ENCODE data around the gene PAK1. TPM values are rescaled to one million over a fixed set of nuclear protein-coding genes. Genes with fewer than 3 reads are reported as not detected.

PAK1 gene
- total RNA-seq, 2 donors from 2014 or later = 104 to 123 TPM

DNA sequence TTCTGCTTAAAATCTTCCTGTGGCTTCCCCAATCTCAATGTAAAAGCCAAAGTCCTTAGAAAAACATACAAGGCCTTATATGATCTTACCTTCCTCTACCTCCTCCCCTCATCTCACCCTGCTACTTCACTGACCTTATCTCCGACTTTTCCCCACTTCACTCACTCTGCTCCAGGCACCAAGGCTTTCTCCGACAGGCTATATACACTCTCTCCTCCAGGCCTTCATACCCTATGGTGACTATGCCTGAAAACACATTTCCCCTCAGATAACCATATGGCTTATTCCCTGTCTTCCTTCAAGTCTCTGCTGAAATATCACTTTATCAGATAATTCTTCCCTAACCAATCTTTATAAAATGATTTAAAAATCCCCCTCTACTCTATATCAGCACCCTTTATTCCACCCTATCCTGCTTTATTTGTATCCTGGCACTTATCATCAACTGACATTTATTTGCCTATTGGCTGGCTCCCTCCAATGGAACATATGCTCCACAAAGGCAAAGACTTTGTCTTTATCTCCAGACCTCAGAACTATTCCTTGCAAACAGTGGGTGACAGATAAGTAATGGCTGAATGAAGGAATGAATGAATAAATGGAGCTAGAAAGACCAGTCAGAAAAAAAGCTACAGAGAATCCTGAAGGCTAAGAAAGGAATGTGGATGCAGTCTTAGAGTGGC, 52.7 kb downstream of the PAK1 start:
- intact Hi-C loops (cut with DNase I) = no loop called here
- H3K9ac ChIP-seq (ENCODE audit: low read depth in 2 of 2, low read length in 2 of 2) = no peak overlapping the region

DNA sequence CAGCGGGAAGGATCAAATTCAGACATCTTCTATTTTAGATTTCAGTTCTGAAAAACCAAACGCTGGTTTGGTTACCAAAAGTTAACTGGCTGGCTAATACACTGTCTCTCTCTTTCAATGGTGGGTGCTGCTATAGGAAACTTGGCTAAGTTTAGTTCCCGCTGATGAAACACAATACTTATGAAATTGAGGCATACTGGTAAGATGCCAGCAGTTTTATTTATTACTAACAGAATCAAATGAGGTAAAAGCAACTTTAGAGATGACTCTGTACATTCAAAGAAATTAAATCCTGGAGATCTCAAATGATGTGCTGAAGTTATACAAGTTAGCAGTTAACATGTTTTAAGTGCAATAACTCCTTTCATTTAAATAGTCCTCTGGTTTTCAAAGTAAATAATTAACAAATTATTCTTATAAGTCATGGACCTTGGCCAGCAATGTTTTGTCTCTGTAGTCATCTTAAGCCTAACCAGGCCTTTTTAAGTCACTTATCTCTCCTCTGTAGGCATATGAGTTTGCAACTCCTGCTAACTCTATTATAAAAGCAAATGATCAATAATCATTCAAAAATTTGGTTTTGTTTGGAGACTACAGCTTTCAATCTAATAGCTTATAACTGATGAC, 54.8 kb downstream of the PAK1 start:
- intact Hi-C loops (cut with DNase I) = no loop called here
- Histone ChIP-seq H3K27me3 (no peaks in the 10 kb centered on the region), H3K4me3 (no peak overlapping the region), H3K36me3 (no peaks in the 10 kb centered on the region), H3K27ac (no peak overlapping the region), H3K9ac (ENCODE audit: low read depth in 2 of 2, low read length in 2 of 2) (no peak overlapping the region), H3K9me3 (no peaks in the 10 kb centered on the region), H3K4me1 (peaks cover 10% of the 10 kb centered on the region)
- no peak for TF ChIP-seq CTCF (IDR thresholded peaks at IDR 0.05)
- no peak for DNase-seq

More for the DNA sequence above, 52.7 kb downstream of the PAK1 start:
- H3K9me3 ChIP-seq = no peaks in the 10 kb centered on the region
- DNase-seq = no peak
- no peaks in the 10 kb centered on the region for H3K27me3 ChIP-seq
- no peak overlapping the region for H3K27ac ChIP-seq
- H3K4me1 ChIP-seq = peaks cover 10% of the 10 kb centered on the region
- TF ChIP-seq CTCF (IDR thresholded peaks at IDR 0.05) = no peak
- no peak overlapping the region for H3K4me3 ChIP-seq
- no peaks in the 10 kb centered on the region for H3K36me3 ChIP-seq

GRCh38 chr11:77418155-77418970, 55.5 kb downstream of the PAK1 start:
- Histone ChIP-seq H3K4me3 (no peak overlapping the region), H3K27me3 (no peaks in the 10 kb centered on the region), H3K9ac (ENCODE audit: low read depth in 2 of 2, low read length in 2 of 2) (no peak overlapping the region), H3K27ac (no peak overlapping the region), H3K4me1 (peaks cover 10% of the 10 kb centered on the region), H3K9me3 (no peaks in the 10 kb centered on the region), H3K36me3 (no peaks in the 10 kb centered on the region)
- intact Hi-C loops (cut with DNase I) = no loop called here
- no peak for TF ChIP-seq CTCF (IDR thresholded peaks at IDR 0.05)
- DNase-seq = no peak

- Histone ChIP-seq H3K27ac (no peak overlapping the region), H3K9me3 (no peaks in the 10 kb centered on the region), H3K27me3 (no peaks in the 10 kb centered on the region), H3K36me3 (no peaks in the 10 kb centered on the region), H3K9ac (ENCODE audit: low read depth in 2 of 2, low read length in 2 of 2) (no peak overlapping the region), H3K4me3 (no peak overlapping the region), H3K4me1 (peaks cover 17% of the 10 kb centered on the region)
- TF ChIP-seq CTCF (IDR thresholded peaks at IDR 0.05) = no peak
- intact Hi-C loops (cut with DNase I) = no loop called here
- no peak for DNase-seq
These were observed 57.5 kb downstream of the PAK1 start for GRCh38 chr11:77416357-77416756.

DNA sequence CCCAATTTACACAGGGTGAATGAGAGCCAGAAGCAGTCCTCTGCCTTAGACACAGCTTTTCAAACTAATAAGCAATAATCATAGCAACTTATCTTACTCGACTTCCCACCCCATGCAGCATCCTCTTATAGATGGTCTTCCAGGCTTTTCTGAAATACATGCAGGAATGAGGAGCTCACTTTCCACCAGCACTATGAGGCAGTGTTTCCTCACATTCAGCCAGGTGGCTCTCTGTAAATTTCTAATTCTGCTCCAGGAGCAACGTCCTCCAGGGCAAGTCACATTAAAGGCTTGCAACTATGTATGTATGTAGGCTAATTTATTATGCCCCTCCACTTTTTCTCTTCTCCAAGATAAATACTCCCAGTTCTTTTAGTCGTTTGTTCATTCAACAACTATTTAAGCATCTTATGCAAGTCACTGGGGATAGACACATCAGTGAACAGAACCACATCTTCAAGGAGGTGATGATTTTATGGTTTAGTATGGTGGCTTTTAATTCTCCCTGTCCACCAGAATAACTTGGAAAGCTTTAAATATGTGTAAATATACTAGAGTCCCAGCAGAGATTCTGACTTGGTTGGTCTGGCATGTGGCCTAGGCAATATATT, 59.9 kb downstream of the PAK1 start:
- Histone ChIP-seq H3K4me1 (peaks cover 11% of the 10 kb centered on the region), H3K27ac (no peak overlapping the region), H3K27me3 (no peaks in the 10 kb centered on the region), H3K9me3 (no peaks in the 10 kb centered on the region), H3K4me3 (no peak overlapping the region), H3K36me3 (no peaks in the 10 kb centered on the region), H3K9ac (ENCODE audit: low read depth in 2 of 2, low read length in 2 of 2) (no peak overlapping the region)
- DNase-seq = no peak
- intact Hi-C loops (cut with DNase I) = loop anchor here (5.0 kb wide), 1 partner anchor 53 kb away; no protein-coding TSS in a partner anchor
- TF ChIP-seq CTCF (IDR thresholded peaks at IDR 0.05) = no peak
